ENCODE results near the gene PTPN2.
"Not testable (repeated sequence)": the region's sequence is repeated elsewhere in the genome, so short reads cannot be mapped to it uniquely, and the experiment has no call there.

Gene PTPN2

DNA sequence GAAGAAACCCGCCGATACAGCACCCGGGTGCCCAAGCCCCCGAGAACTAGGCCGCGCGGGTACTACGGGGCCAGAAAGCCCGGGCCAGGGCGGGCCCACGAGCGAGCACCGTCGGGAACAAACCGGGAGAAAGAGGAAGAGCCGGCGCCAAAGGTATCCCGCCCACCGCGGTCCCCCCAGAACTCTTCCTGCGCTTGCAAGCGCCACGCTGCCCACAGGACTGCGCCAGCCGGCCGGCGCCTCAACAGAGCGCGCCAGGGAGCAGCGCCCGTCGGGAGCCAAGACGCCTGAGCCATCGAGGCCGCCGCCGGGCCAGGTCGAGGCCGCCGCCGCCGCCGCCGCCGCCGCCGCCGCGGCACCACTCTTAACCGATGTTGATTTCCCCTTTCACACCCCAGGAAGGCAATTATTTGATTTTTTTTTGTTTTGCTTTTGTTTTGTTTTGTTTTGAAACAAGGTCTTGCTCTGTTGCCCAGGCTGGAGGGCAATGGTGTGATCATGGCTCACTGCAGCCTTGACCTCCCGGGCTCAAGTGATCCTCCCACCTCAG is 12.8 kb upstream of the PTPN2 start:
- not testable (repeated sequence) for DNase-seq (ENCODE audit: low read depth, low spot score); H3K4me3 ChIP-seq (ENCODE audit: low read length)

DNA sequence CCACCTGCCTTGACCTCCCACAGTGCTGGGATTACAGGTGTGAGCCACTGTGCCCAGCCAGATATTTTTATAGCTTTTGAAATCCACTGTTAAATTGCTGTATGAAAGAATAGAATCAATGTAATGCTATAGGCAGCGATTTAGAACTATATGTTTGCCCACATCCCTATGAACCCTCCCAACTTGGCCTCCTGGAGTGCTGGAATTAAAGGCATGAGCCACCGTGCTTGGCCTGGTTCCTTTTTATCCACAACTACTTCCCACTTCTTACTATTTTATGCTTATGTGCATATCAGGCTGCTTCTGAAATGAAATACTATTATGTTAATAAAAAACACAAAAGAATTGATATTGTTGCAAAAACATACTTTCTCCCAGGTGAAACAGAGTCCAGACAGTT is 11.6 kb upstream of the PTPN2 start:
- no peak overlapping the region for H3K4me3 ChIP-seq (ENCODE audit: low read length)
- DNase-seq (ENCODE audit: low read depth, low spot score), result no peak

DNA sequence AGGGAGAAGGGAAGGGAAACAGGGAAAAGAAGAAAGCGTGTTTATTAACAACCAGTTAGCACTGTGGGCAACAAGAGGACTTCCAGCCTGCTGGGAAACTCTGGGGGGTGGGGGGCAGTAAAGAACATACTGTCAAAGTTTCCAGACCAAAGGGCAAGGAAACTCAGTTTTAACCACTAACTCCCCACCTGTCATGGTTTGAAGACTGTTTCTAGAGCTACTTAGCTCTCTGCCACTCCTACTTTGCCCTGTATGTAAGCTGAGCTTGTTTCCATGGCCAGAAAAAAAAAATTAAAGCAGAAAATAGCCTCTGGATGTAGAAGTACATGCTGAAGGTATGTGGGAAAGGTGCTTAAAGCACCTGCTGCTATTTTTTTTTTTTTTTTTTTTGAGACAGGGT is 11.0 kb upstream of the PTPN2 start:
- no peak for DNase-seq (ENCODE audit: low read depth, low spot score)
- no peak overlapping the region for H3K4me3 ChIP-seq (ENCODE audit: low read length)

DNA sequence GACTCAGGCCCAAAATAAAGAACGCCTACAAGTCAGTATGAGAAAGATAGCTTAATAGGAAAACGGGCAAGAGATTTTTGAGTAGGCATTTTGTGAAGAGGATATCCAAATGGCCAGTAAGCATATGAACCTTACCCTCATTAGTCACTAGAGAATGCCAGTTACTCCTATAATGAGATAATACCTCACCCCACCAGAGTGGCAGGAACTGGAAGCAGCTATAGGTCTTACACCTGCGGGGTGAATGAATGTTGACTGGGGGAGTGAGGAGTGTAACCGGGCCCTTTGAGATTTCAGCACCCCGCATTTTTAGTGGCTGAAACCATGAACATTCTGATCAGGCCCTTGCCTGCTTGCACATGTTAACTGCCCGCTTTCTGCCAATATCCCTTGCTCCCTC is 7.5 kb upstream of the PTPN2 start:
- H3K4me3 ChIP-seq (ENCODE audit: low read length), result no peak overlapping the region
- no peak for DNase-seq (ENCODE audit: low read depth, low spot score)

DNA sequence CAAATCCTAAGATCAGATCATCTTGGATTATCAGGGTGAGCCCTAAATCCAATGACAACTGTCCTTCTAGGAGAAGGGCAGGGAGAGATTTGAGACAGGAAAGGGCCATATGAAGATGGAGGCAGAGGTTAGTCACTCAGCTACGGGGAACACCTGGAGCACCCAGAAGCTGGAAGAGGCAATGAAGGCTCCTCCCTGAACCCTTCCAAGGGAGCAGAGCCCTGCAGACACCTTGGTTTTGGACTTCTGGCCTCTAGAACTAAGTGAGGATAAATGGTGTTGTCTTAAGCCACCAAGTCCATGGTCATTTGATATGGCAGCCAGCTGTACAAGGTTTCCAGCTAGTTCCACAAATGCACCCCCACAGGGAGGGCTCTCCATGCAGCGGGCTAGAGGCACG is 6.9 kb upstream of the PTPN2 start:
- no peak overlapping the region for H3K4me3 ChIP-seq (ENCODE audit: low read length)
- no peak for DNase-seq (ENCODE audit: low read depth, low spot score)

DNA sequence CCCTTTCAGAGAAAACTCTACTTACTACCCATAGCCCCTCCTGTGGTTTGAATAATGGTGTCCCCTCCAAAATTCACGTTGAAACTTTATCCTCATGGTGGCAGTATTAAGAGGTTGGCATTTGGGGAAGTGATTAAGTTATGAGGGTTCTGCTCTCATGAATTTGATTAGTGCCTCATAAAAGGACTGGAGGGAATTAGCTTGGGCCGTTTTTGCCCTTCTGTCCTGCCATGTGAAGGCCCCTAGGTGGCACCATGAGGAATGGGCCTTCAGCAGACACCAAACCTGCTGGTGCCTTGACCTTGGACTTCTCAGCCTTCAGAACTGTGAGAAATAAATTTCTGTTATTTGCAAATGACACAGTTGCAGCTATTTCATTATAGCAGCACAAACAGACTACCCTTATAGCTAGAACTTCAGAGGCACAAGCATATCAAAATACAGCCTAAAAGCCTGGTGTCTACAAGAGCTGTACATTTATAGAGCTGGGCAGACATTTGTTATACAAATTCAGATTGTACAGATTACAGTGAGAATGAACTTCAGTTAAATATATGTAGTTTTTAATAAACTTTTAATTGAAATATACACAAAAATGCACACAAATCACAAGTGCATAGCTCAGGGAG is 2.6 kb upstream of the PTPN2 start:
- no peak overlapping the region for H3K4me3 ChIP-seq (ENCODE audit: low read length)
- DNase-seq (ENCODE audit: low read depth, low spot score), result no peak

DNA sequence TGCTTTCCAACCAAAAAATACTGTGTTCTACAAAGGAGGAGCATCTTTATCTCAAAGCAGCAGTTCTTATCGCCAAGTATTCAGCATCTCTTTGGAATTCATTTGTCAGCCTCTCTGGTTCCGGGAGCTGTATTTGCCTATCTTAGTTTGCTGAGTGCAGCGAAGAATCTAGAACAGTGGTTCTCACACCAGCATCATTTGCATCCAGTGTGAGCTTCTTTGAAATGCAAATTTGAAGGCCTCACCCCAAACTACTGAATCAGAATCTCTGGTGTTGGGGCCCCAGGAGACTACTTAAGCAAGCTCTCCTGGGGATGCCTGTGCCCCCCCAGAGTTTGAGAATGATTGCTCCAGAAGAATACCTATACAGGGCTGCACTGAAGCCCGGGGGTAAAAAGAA is 1.5 kb upstream of the PTPN2 start:
- H3K4me3 ChIP-seq (ENCODE audit: low read length), result no peak overlapping the region

DNA sequence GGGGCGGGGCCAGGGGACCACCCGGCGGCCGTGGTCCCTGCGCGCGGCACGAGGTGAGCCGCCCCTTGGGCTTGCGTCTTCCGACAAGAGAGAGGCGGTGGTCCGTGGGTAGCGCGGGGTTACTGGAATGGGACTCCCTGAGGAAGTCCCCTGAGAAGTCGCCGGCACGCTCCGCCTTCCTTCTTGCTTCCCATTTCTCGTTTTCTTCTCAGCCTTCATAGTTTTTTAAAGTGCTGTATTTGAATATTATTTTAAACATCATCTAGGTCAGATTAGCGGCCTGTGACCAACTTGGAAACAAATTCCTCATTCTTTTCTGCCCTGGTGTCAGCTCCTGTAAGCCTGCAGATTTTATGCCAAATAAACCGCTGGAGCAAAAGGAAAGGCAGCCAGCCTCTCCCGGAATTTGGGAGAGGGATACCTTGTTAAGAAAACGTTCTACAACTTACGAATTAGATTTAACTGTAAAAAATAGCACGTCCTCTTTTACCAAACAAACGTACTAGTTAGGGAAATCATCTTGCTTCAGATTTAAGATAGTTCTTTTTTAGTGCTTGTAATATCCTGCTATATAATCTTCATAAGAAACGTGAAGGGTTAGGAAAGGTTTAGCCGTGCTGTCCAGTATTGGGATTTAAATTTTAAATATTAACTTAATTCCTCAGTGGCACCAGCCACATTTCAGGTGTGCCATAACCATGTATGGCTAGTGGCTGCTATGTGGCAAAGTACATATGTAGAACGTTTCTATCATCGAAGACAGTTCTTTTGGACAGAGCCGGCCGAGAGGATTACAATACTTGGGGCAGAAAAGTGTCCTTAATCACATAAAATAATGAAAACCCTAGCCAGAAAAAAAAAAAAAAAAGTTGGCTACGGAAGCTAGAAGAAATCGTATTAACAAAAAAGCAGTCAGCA is 628 bp upstream of the PTPN2 start:
- H3K4me3 ChIP-seq (ENCODE audit: low read length), result peak overlapping the region; percentile 68
- DNase-seq (ENCODE audit: low read depth, low spot score), result no peak

More for the DNA sequence above, 1.5 kb upstream of the PTPN2 start:
- DNase-seq (ENCODE audit: low read depth, low spot score), result no peak

DNA sequence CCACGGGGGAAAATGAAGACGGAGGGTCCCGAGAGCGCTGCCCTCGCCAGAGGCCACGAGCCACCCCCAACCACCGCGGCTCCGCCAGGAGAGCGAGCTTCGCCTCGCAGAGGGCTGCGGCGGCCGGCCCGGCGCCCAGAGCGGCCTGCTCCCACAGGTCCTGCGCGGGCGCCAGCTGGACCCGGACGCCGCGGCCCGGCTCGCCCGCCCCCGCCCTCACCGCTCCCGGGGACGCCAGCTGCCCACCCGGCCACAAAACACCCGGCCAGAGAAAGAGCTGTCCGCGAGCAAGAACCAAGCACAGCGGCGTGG is 709 bp downstream of the PTPN2 start:
- peak overlapping the region; percentile 93 for H3K4me3 ChIP-seq (ENCODE audit: low read length)
- DNase-seq (ENCODE audit: low read depth, low spot score), result no peak

DNA sequence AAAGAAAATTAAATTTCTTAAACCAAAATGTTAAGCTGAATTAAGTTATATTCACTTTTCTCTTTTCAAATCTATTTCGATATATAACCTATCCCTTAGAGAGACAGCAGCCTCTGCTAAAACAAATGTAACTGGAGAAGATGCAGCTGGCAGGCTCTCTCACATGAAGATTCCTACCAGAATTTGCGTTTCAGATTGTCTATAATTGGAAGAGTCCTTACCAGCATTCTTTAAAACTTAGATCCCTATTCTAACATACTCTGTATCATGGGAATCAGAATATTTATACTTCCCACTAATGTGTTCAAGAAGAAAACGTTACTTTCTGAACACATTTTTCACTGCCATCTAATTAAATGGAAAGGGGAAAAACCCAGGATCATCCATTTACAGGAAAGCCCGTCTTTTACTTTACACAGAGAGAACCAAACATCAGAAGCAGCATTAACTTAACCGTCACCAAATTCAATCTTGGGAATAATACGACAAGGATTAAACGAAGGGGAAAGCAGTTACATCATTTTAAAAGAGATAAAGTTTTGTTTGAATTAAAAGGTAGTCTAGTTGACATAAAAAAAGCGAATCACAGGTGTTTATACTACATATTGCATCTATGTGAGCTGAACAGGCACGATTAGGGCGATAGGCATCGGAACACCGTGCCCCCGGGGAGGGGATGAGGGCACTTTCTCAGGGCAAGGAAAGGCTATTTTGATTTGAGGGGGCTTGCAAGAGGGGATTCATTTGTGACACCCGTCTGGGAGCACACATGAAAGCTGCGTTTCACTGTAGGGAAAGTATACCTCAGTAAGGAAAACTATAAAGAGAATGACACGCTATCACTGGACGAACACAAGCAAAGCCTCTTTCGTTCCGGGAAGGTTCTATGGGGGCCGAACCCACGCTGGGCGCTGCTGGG is 1.3 kb downstream of the PTPN2 start:
- peak overlapping the region; percentile 93 for H3K4me3 ChIP-seq (ENCODE audit: low read length)
- no peak for DNase-seq (ENCODE audit: low read depth, low spot score)

DNA sequence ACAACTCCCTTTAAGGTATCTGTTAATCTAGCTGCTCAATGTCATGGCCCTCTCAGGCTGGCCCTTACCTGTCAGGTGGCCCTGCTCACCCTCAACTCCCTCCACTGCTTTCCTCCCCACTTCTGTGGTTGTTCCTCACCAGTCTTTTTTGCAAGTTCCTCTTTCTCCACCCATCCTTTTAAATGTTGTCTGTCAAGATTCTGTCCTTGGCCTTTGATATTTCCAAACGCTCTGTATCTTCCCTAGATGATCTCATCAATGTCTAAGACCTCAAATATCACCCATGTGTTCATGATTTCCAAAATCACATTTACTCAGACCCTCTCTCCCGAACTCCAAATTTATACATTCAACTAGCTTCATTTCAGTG is 3.5 kb downstream of the PTPN2 start:
- no peak overlapping the region for H3K4me3 ChIP-seq (ENCODE audit: low read length)
- no peak for DNase-seq (ENCODE audit: low read depth, low spot score)

DNA sequence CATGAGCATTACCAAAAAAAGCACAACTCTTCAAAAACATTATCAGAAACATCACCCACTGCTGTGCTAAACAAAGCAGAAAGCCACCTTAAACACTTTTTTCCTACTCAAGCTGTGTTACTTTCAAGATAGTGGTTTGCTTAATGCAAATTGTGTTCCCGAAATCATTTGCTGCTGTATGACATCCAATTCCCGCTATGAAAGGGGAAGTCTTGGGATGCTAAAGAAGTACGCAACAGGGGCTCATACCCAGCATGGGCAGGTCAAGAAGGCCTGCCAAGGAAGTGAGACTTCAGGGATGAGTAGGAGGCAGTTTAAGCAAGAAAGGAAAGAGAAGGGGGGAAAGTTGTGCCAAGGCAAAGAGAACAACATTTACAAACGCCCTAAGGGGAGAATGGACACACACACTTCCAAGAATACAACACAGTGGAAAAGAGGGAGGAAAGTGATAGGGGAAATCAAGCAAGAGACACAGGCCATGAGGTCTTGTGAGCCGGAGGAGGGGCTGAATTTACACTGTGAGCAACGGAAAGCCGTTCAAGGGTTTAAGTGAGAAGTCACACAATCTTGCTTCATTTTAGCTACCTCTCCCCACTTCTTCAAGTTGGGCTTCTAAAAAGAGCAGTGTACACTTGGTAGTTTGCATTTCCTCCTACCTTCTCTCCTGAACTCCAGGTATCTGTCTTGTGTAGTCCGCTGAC is 4.0 kb downstream of the PTPN2 start:
- H3K4me3 ChIP-seq (ENCODE audit: low read length), result no peak overlapping the region; the same call in 1 of the 2 replicates
- no peak for DNase-seq (ENCODE audit: low read depth, low spot score)

DNA sequence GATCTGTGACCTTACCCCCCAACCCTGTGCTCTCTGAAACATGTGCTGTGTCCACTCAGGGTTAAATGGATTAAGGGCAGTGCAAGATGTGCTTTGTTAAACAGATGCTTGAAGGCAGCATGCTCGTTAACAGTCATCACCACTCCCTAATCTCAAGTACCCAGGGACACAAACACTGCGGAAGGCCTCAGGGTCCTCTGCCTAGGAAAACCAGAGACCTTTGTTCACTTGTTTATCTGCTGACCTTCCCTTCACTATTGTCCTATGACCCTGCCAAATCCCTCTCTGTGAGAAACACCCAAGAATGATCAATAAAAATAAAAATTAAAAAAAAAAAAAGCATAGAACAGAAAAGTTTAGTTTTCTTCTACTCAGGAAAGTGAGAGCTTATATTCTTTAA is 9.0 kb downstream of the PTPN2 start:
- DNase-seq (ENCODE audit: low read depth, low spot score); H3K4me3 ChIP-seq (ENCODE audit: low read length): not testable (repeated sequence)

DNA sequence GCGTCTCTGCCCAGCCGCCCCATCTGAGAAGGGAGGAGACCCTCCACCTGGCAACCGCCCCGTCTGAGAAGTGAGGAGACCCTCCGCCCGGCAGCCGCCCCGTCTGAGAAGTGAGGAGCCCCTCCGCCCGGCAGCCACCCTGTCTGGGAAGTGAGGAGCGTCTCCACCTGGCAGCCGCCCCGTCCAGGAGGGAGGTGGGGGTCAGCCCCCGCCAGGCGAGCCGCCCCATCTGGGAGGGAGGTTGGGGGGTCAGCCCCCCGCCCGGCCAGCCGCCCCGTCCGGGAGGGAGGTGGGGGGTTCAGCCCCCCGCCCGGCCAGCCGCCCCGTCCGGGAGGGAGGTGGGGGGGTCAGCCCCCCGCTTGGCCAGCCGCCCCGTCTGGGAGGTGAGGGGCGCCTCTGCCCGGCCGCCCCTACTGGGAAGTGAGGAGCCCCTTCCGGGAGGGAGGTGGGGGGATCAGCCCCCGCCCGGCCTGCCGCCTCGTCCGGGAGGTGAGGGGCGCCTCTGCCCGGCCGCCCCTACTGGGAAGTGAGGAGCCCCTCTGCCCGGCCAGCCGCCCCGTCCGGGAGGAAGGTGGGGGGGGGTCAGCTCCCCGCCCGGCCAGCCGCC is 10.0 kb downstream of the PTPN2 start:
- not testable (repeated sequence) for H3K4me3 ChIP-seq (ENCODE audit: low read length); DNase-seq (ENCODE audit: low read depth, low spot score)

DNA sequence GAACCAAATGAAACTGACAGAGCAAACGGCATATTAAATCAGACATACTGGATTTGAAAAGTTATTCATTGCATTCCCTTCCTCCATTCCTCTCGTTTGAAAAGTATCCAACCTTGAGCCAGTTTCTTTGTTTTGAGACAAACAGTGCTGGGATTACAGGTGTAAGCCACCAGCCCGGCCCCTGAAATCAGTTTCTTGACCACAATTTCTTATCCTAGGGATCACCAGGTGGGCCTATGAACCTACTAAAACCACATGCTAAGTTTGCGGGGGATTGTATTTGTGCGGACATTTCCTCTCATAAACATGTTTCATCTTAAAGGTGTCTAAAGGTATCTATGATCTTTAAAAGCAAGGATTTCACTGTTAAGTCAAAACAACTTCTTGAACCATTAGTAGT is 11.6 kb downstream of the PTPN2 start:
- H3K4me3 ChIP-seq (ENCODE audit: low read length), result no peak overlapping the region
- DNase-seq (ENCODE audit: low read depth, low spot score), result no peak

DNA sequence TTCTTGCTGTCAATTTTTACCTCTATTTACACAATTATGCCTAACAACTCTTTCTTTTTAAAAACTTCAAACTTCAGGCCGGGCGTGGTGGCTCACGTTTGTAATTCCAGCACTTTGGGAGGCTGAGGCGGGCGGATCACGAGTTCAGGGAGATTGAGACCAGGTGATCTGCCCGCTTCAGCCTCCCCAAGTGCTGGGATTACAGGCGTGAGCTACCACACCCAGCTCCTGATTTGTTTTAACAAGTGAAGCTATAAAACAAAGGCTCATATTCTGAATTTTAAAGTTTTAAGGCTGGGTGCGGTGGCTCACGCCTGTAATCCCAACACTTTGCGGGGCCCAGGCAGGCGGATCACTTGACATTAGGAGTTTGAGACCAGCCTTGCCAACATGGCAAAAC is 15.5 kb downstream of the PTPN2 start:
- DNase-seq (ENCODE audit: low read depth, low spot score), result no peak
- no peak overlapping the region for H3K4me3 ChIP-seq (ENCODE audit: low read length)

DNA sequence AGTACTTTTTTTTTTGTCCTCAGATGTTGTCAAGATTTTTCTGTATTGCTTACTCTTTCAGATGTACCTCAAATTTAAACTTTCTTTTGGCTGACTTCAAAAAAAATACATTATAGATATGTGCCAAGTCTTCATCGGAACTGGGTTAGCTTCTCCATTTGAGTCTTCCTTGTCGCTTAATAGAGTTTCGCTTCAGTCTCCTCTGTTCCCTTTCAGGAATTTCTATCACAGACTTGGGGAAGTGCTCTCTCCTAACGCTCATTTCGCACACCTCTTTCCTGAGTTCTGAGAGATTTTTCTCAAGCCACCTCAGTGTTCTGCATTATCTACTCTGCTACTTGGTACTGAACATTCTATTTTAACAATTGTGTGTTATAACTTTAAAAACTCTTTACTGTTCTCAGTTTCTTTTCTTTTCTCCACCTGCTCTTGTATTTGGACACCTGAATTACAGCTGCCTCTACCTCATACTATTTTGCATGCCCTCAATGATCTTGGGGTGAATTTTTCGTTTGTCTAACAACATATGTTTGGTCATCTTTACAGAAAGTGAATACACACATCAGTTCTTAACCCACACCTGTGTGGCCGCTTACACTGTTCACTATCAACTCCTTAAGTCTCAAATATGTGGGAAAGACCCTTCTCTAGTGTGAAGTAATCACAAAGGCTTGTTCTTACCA is 16.5 kb downstream of the PTPN2 start:
- H3K4me3 ChIP-seq (ENCODE audit: low read length), result no peak overlapping the region
- DNase-seq (ENCODE audit: low read depth, low spot score), result no peak

DNA sequence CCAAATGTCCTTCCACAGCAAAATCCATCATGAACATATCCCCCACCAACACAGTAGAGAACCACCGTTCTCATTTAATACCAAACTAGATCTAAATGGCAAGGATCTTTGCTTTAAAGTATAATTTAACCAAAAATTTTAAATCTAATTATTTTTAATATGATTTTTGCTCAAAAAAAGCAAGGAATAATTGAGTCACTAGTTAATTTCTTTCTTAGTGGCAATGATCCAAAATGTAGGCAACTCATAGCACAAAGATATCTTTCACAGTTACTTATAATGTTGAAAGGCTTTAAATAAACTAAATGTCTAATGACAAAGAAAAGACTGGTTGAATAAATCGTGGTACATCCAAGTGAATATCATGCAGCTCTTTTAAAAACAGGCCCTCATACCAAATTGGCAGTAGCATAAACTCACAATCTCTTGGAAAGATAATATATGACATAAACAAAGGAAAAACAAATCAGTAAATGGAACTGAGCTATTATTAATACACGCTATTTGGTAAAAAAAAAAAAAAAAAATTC is 20.3 kb downstream of the PTPN2 start:
- H3K4me3 ChIP-seq (ENCODE audit: low read length), result no peak overlapping the region
- DNase-seq (ENCODE audit: low read depth, low spot score), result no peak

Measured in Jurkat, Clone E6-1 (cell line).